Astrocyte of the spinal cord (primary cell): ENCODE measurements around the gene KIF2C.
"Not testable (repeated sequence)": the region's sequence is repeated elsewhere in the genome, so short reads cannot be mapped to it uniquely, and the experiment has no call there.

Experiments
- DNase-seq: peaks from one replicate; pipeline ENCODE4 v3.0.0; 2011; ENCODE audit warnings: low read depth, low spot score
- H3K4me3 ChIP-seq: 2 replicates; pipeline ENCODE4 v1.5.1; 2011; ENCODE audit warnings: low read depth, mild to moderate bottlenecking, low read length, moderate library complexity
- CTCF ChIP-seq: IDR thresholded peaks from 2 replicates; pipeline ENCODE4 v1.5.1; 2012; ENCODE audit warnings: low read depth, mild to moderate bottlenecking, low read length, inconsistent platforms
- in situ Hi-C: cut with HindIII; loops from 2 replicates; pipeline ENCODE4 v1.10.0; 2017; ENCODE audit warnings: low sequenced_read_pairs

Gene KIF2C

GRCh38 chr1:44760876-44761275 lies 21.2 kb downstream of the KIF2C start:
- no peak for DNase-seq
- H3K4me3 ChIP-seq: no peak overlapping the region
- no peak for TF ChIP-seq CTCF
- in situ Hi-C loops: no loop called here

- DNase-seq, H3K4me3 ChIP-seq, in situ Hi-C loops: not testable (repeated sequence)
Observed at GRCh38 chr1:44766421-44766820, 26.8 kb downstream of the KIF2C start.

- peak within 1 kb of the TSS; percentile 97 for H3K4me3 ChIP-seq
- TF ChIP-seq CTCF: no peak
- DNase-seq: peak; percentile 96
- in situ Hi-C loops: no loop called here
Observed at GRCh38 chr1:44775078-44775929, 35.7 kb downstream of the KIF2C start, which contains the start of gene RPS8. TSS of gene RPS8 (plus strand) at chr1:44775540. CDS start at chr1:44775597, 57 bp downstream.

GRCh38 chr1:44775930-44776729 lies 36.5 kb downstream of the KIF2C start:
- peak overlapping the region; percentile 97 for H3K4me3 ChIP-seq
- in situ Hi-C loops: no loop called here
- no peak for DNase-seq
- TF ChIP-seq CTCF: no peak

GRCh38 chr1:44776730-44777068 lies 37.1 kb downstream of the KIF2C start:
- no peak for DNase-seq
- in situ Hi-C loops: no loop called here
- peak overlapping the region; percentile 97 for H3K4me3 ChIP-seq
- TF ChIP-seq CTCF: no peak

- no peak for TF ChIP-seq CTCF
- DNase-seq: no peak
- peak overlapping the region; percentile 97 for H3K4me3 ChIP-seq
- in situ Hi-C loops: no loop called here
Observed at GRCh38 chr1:44777547-44777946, 37.9 kb downstream of the KIF2C start.
